Lower leg skin (tissue), 4 donors: Measurements from ENCODE around the gene NKAIN1. TPM values are rescaled to one million over a fixed set of nuclear protein-coding genes. Genes with fewer than 3 reads are reported as not detected.

ENCODE experiments used
- DNase-seq, 2 donors: peaks; one replicate each; pipeline ENCODE4 v3.0.0-alpha.2; 2019; ENCODE audit warnings: low spot score in 2 of 2
- H3K4me3 ChIP-seq: fragments of 200-600 bp; sonication (generic); 2 replicates; pipeline ENCODE4 v1.5.1; 2017; ENCODE audit warnings: mild to moderate bottlenecking, low read depth; ENCODE audit not compliant: poor library complexity, severe bottlenecking
- POLR2A ChIP-seq, 2 donors: fragments of 450-650 bp; IDR thresholded peaks; one replicate each; pipeline ENCODE4 v1.6.1; 2016 to 2017; ENCODE audit warnings: antibody characterized with exemption in 2 of 2, mild to moderate bottlenecking in 1 of 2, moderate library complexity in 1 of 2
- WGBS, 2 donors: methylation state at CpG; one replicate each; pipeline ENCODE4 v1.1.5; 2018; 5-methylcytosine and 5-hydroxymethylcytosine counted together
- intact Hi-C: fragments of 100-400 bp; cut with DNase I; formaldehyde crosslinking; loops from one replicate; pipeline ENCODE4 v1.15.0; 2023; ENCODE audit warnings: low total_unique reads
- total RNA-seq, 4 donors: library from RNA; depleted of rRNA; stranded (reverse); fragments of >200 nt; gene quantifications; one replicate each; pipeline ENCODE4 v1.1.0, GENCODE V29; 2016
- TF ChIP-seq, protein P1 (sequence below), 3 donors: fragments of 450-650 bp; IDR thresholded peaks; one replicate each; pipeline ENCODE4 v1.5.1; 2016; ENCODE audit warnings: antibody characterized with exemption in 3 of 3, mild to moderate bottlenecking in 3 of 3, moderate library complexity in 2 of 3

NKAIN1 gene
- total RNA-seq, 4 donors from 2014 or later, result 0.46 to 1.4 (median 0.91) TPM

DNA sequence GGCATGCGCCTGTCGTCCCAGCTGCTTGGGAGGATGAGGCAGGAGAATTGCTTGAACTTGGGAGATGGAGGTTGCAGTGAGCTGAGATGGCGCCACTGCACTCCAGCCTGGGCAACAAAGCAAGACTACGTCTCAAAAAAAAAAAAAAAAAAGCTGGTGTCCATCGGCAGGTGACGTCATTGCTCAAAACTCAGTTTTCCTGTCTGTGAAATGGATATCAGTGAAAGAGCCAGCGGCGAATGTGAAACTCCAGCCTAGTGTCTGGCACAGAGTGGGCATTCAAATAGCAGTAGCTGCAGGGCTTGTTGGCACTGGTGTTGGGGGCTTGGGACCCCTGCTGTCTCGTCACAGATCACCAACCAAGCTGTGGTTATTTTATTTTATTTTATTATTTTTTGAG is 75.8 kb downstream of the NKAIN1 start:
- 86 to 89% methylated on average over 9 of the region's 9 CpGs for WGBS, 2 donors
- intact Hi-C loops, result no loop called here
- TF ChIP-seq POLR2A (IDR thresholded peaks at IDR 0.05), result no peak
- TF ChIP-seq, protein P1, sequence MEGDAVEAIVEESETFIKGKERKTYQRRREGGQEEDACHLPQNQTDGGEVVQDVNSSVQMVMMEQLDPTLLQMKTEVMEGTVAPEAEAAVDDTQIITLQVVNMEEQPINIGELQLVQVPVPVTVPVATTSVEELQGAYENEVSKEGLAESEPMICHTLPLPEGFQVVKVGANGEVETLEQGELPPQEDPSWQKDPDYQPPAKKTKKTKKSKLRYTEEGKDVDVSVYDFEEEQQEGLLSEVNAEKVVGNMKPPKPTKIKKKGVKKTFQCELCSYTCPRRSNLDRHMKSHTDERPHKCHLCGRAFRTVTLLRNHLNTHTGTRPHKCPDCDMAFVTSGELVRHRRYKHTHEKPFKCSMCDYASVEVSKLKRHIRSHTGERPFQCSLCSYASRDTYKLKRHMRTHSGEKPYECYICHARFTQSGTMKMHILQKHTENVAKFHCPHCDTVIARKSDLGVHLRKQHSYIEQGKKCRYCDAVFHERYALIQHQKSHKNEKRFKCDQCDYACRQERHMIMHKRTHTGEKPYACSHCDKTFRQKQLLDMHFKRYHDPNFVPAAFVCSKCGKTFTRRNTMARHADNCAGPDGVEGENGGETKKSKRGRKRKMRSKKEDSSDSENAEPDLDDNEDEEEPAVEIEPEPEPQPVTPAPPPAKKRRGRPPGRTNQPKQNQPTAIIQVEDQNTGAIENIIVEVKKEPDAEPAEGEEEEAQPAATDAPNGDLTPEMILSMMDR (IDR thresholded peaks at IDR 0.05), result no peak
- H3K4me3 ChIP-seq, result no peak overlapping the region
- DNase-seq, result no peak

DNA sequence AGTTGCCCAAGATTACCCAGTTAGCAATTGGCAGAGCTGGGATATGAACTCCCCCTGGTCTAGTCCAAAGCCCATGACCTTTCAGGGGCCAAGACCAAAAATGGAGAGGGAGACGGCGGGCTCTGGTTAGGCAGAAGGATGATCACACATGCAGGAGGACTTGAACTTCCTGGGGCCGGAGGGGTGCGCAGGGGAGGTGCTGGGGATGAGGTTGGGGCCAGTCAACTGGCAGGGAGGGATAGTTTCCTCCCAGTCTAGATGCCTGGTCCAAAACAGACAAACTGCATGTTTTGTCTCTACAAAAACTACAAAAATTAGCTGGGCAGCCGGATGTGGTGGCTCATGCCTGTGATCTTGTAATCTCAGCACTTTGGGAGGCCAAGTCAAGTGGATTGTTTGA is 78.1 kb downstream of the NKAIN1 start:
- intact Hi-C loops, result no loop called here
- no peak overlapping the region for H3K4me3 ChIP-seq
- no peak for DNase-seq
- 94% methylated on average over 5 of the region's 5 CpGs for WGBS, 2 donors
- no peak for TF ChIP-seq POLR2A (IDR thresholded peaks at IDR 0.05)
- TF ChIP-seq, protein P1 (IDR thresholded peaks at IDR 0.05), result no peak

DNA sequence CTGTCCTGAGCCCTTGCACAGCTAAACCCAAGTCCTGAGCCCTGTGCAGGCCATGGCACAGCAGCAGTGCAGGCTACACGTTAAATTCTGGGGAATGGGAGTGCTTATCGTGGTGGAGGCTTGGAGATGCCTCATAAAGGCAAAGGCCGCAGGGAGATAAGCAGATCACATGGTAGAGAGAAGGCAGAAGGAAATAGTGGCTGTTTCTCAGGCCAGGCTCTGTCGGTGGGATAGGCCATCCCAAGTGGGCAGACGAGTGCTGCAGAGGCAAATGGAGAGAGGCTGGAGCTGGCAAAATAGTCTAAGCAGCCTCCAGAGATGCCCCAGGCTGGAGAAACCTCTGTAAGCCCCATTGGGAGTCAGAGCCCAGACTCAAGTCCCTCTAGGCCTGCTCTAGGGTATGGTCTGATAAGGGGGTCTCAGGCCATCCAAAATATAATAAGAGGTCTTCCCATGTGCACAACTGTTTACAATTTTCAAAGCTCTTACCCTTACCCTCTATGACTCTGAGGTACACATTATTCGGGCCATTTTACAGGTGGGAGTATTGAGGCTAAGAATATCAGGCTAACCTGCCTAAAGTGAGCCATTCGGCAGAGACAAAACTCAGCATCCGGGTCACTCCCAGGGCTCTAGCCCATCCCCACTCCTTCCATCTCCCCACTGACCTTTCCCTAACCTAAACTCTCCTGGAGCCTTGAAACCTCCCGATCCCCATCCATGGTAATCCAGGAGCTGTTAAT is 79.6 kb downstream of the NKAIN1 start:
- DNase-seq, result no peak
- intact Hi-C loops, result no loop called here
- no peak overlapping the region for H3K4me3 ChIP-seq
- 72 to 85% methylated on average over 9 of the region's 9 CpGs for WGBS, 2 donors
- no peak for TF ChIP-seq POLR2A (IDR thresholded peaks at IDR 0.05)
- TF ChIP-seq, protein P1 (IDR thresholded peaks at IDR 0.05), result no peak

DNA sequence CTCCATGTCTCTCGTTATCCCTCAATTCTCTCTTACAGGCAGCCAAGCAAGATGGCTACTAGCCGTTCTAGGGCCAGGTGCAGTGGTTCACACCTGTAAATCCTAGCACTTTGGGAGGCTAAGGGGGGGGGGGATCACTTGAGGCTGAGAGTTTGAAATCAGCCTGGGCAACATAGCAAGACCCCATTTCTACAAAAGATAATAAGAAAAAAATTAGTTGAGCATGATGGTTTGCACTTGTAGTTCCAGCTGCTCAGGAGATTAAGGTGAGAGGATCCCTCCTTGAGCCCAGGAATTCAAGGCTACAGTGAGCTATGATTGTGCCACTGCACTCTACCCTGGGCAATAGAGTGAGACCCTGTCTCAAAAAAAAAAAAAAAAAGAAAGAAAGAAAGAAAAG is 80.4 kb downstream of the NKAIN1 start:
- no peak for TF ChIP-seq POLR2A (IDR thresholded peaks at IDR 0.05)
- TF ChIP-seq, protein P1 (IDR thresholded peaks at IDR 0.05), result no peak
- H3K4me3 ChIP-seq, result no peak overlapping the region
- DNase-seq, result no peak
- 78 to 88% methylated on average over 2 of the region's 2 CpGs for WGBS, 2 donors
- intact Hi-C loops, result no loop called here

DNA sequence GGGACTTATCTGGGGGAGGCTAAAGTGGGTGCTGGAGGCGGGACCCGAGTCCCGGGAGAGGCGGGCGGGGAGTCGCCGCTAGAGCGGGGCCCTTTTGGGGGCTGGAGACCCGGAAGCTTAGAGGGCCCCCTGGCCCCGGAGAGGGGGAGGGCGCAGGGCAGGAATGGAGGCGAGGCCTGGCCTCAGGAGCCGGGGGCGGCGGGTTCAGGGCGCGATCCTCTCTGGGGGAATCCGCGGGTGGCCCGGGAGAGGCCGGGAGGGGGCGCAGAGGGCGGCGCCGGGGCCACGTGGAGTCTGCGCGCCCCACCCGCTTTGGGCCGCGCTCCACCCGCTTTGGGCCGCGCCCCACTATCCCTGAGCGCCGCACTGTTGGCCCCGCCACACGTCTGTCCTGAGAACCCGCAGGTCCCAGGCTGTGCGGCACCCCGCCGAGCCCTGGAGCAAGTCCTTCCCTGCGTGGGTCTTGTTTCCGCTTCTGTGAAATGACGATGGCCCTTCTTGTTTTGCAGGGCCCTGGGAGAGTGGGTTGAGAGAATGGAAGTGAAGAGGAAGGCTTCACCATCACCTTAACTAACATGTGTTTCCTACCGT is 84.4 kb downstream of the NKAIN1 start:
- TF ChIP-seq, protein P1 (IDR thresholded peaks at IDR 0.05), result no peak
- no peak for TF ChIP-seq POLR2A (IDR thresholded peaks at IDR 0.05)
- 3 to 4% methylated on average over 18 to 26 of the region's 46 CpGs for WGBS, 2 donors
- DNase-seq, result peak; percentile 33 to 92
- peak overlapping the region; percentile 39 for H3K4me3 ChIP-seq
- intact Hi-C loops, result no loop called here
